Upper lobe of right lung (tissue), 1 donor: ENCODE measurements around the gene PLPPR3. TPM values are rescaled to one million over a fixed set of nuclear protein-coding genes. Genes with fewer than 3 reads are reported as not detected.

ENCODE experiments used
- ATAC-seq: fragments of 200-7000 bp; cut with Tn5 transposase; one replicate; pipeline ENCODE4 v1.9.1; 2020; ENCODE audit warnings: mild to moderate bottlenecking, moderate library complexity
- DNase-seq: peaks from one replicate; pipeline ENCODE4 v3.0.0-alpha.2; 2020
- H3K27ac ChIP-seq: fragments of 200-600 bp; one replicate; pipeline ENCODE4 v1.8.0; 2022
- H3K27me3 ChIP-seq: fragments of 200-600 bp; one replicate; pipeline ENCODE4 v1.8.0; 2022; ENCODE audit warnings: mild to moderate bottlenecking
- H3K36me3 ChIP-seq: fragments of 200-600 bp; one replicate; pipeline ENCODE4 v1.8.0; 2022
- H3K4me1 ChIP-seq: fragments of 200-600 bp; one replicate; pipeline ENCODE4 v1.8.0; 2022
- H3K4me3 ChIP-seq: fragments of 200-600 bp; one replicate; pipeline ENCODE4 v1.8.0; 2022; ENCODE audit warnings: mild to moderate bottlenecking
- H3K9me3 ChIP-seq: fragments of 200-600 bp; one replicate; pipeline ENCODE4 v1.8.0; 2022
- CTCF ChIP-seq: fragments of 200-600 bp; IDR thresholded peaks from one replicate; pipeline ENCODE4 v1.8.0; 2022; ENCODE audit warnings: antibody characterized with exemption
- intact Hi-C: fragments of 100-400 bp; cut with DNase I; formaldehyde crosslinking; loops from one replicate; pipeline ENCODE4 v1.11.0; 2022
- microRNA-seq: library from miRNA; unstranded; fragments of <30 nt; microRNA quantifications from one replicate; pipeline ENCODE4 v1.2.0, GENCODE V29; 2020; ENCODE audit warnings: borderline microRNAs expressed
- total RNA-seq: library from RNA; stranded (reverse); fragmentation: NEBNext Ultra II Directional; extraction: Animal tissue kit (Norgen Biotek cat#: 25700); gene quantifications from one replicate; pipeline ENCODE4 v1.2.1, GENCODE V29; 2021
- donor health status: DM: no; HTN: yes; CAD: no; lungs with severe emphysema.

Gene PLPPR3
- total RNA-seq, 1 donor from 2014 or later = 0.46 TPM

GRCh38 chr19:768424-768823 is 53.3 kb downstream of the PLPPR3 start:
- DNase-seq = no peak
- no peak for TF ChIP-seq CTCF
- ATAC-seq = no peak

GRCh38 chr19:765179-765738 is 56.5 kb downstream of the PLPPR3 start:
- H3K4me1 ChIP-seq = no peaks in the 10 kb centered on the region
- ATAC-seq (no peak), DNase-seq (no peak)
- no peaks in the 10 kb centered on the region for H3K9me3 ChIP-seq
- H3K36me3 ChIP-seq = no peaks in the 10 kb centered on the region
- no peak for TF ChIP-seq CTCF
- intact Hi-C loops = loop anchor here (10.0 kb wide), 2 partner anchors 90 to 220 kb away; partner anchors contain the start of genes CFD, ELANE and WDR18
- H3K27me3 ChIP-seq = no peaks in the 10 kb centered on the region
- H3K4me3 ChIP-seq = no peak overlapping the region
- no peak overlapping the region for H3K27ac ChIP-seq

More at GRCh38 chr19:768424-768823, 53.3 kb downstream of the PLPPR3 start:
- Histone ChIP-seq H3K36me3 (no peaks in the 10 kb centered on the region), H3K4me3 (no peak overlapping the region), H3K9me3 (no peaks in the 10 kb centered on the region), H3K27me3 (no peaks in the 10 kb centered on the region), H3K27ac (no peak overlapping the region), H3K4me1 (no peaks in the 10 kb centered on the region)
- intact Hi-C loops = loop anchor here (10.0 kb wide), 2 partner anchors 86 to 216 kb away; partner anchors contain the start of genes CFD, ELANE and WDR18

GRCh38 chr19:764301-764700 is 57.5 kb downstream of the PLPPR3 start:
- H3K27ac ChIP-seq = no peak overlapping the region
- no peaks in the 10 kb centered on the region for H3K27me3 ChIP-seq
- no peak for DNase-seq
- H3K9me3 ChIP-seq = no peaks in the 10 kb centered on the region
- no peaks in the 10 kb centered on the region for H3K36me3 ChIP-seq
- TF ChIP-seq CTCF = no peak
- H3K4me1 ChIP-seq = no peaks in the 10 kb centered on the region
- intact Hi-C loops = loop anchor here (10.0 kb wide), 2 partner anchors 90 to 220 kb away; partner anchors contain the start of genes CFD, ELANE and WDR18
- no peak overlapping the region for H3K4me3 ChIP-seq
- ATAC-seq = no peak

GRCh38 chr19:763869-764268 is 57.9 kb downstream of the PLPPR3 start:
- no peaks in the 10 kb centered on the region for H3K4me1 ChIP-seq
- no peak overlapping the region for H3K4me3 ChIP-seq
- TF ChIP-seq CTCF = no peak
- ATAC-seq (no peak), DNase-seq (no peak)
- H3K9me3 ChIP-seq = no peaks in the 10 kb centered on the region
- H3K36me3 ChIP-seq = no peaks in the 10 kb centered on the region
- intact Hi-C loops = loop anchor here (10.0 kb wide), 2 partner anchors 91 to 221 kb away; partner anchors contain the start of genes CFD, ELANE and WDR18
- H3K27me3 ChIP-seq = no peaks in the 10 kb centered on the region
- no peak overlapping the region for H3K27ac ChIP-seq

GRCh38 chr19:763181-763580 is 58.6 kb downstream of the PLPPR3 start:
- no peak for DNase-seq
- intact Hi-C loops = loop anchor here (10.0 kb wide), 2 partner anchors 92 to 222 kb away; partner anchors contain the start of genes CFD, ELANE and WDR18
- H3K9me3 ChIP-seq = no peaks in the 10 kb centered on the region
- ATAC-seq = no peak
- H3K4me3 ChIP-seq = no peak overlapping the region
- no peaks in the 10 kb centered on the region for H3K27me3 ChIP-seq
- no peaks in the 10 kb centered on the region for H3K36me3 ChIP-seq
- H3K4me1 ChIP-seq = no peaks in the 10 kb centered on the region
- H3K27ac ChIP-seq = no peak overlapping the region
- TF ChIP-seq CTCF = no peak

Small RNA genes within 50 kb of the gene (microRNA-seq; reads per million reads assigned to microRNA genes)
- gene MIR3187 = 0.83 reads per million
- 0.83 reads per million for gene MIR4745

Other genes with a start within 250 kb of the PLPPR3 start
- gene BSG, start 249.4 kb downstream of the PLPPR3 start, total RNA-seq = 359 TPM
- 0.52 TPM for gene HCN2, start 232.1 kb downstream of the PLPPR3 start, total RNA-seq
- gene POLRMT, start 188.4 kb downstream of the PLPPR3 start, total RNA-seq = 36.0 TPM
- 0.52 TPM for gene FGF22, start 182.1 kb downstream of the PLPPR3 start, total RNA-seq
- gene RNF126, start 158.7 kb downstream of the PLPPR3 start, total RNA-seq = 32.9 TPM
- gene FSTL3, start 145.6 kb downstream of the PLPPR3 start, total RNA-seq = 114 TPM
- not detected for gene PRSS57, start 126.5 kb downstream of the PLPPR3 start, total RNA-seq
- 56.9 TPM for gene PALM, start 113.0 kb downstream of the PLPPR3 start, total RNA-seq
- gene MISP, start 70.8 kb downstream of the PLPPR3 start, total RNA-seq = 15.9 TPM
- 245 TPM for gene PTBP1, start 24.5 kb downstream of the PLPPR3 start, total RNA-seq
- 0.75 TPM for gene AZU1, start 5.9 kb upstream of the PLPPR3 start, total RNA-seq
- gene PRTN3, start 19.0 kb upstream of the PLPPR3 start, total RNA-seq = not detected
- gene ELANE, start 30.3 kb upstream of the PLPPR3 start, total RNA-seq = 0.52 TPM
- 153 TPM for gene CFD, start 37.7 kb upstream of the PLPPR3 start, total RNA-seq
- gene MED16, start 71.2 kb upstream of the PLPPR3 start, total RNA-seq = 51.8 TPM
- gene RNU6-9, start 71.5 kb upstream of the PLPPR3 start, total RNA-seq = not detected
- gene R3HDM4, start 91.3 kb upstream of the PLPPR3 start, total RNA-seq = 50.7 TPM
- gene KISS1R, start 95.4 kb upstream of the PLPPR3 start, total RNA-seq = not detected
- 16.1 TPM for gene ARID3A, start 104.1 kb upstream of the PLPPR3 start, total RNA-seq
- 21.9 TPM for gene WDR18, start 162.4 kb upstream of the PLPPR3 start, total RNA-seq
- not detected for gene GRIN3B, start 178.5 kb upstream of the PLPPR3 start, total RNA-seq
- 167 TPM for gene TMEM259, start 199.2 kb upstream of the PLPPR3 start, total RNA-seq
- not detected for gene RNU6-2, start 199.6 kb upstream of the PLPPR3 start, total RNA-seq
- 220 TPM for gene CNN2, start 204.7 kb upstream of the PLPPR3 start, total RNA-seq
- gene ABCA7, start 218.2 kb upstream of the PLPPR3 start, total RNA-seq = 51.0 TPM
- 98.2 TPM for gene ARHGAP45, start 245.2 kb upstream of the PLPPR3 start, total RNA-seq